ENCODE data around the gene SH3BP1.

The SH3BP1 gene

DNA sequence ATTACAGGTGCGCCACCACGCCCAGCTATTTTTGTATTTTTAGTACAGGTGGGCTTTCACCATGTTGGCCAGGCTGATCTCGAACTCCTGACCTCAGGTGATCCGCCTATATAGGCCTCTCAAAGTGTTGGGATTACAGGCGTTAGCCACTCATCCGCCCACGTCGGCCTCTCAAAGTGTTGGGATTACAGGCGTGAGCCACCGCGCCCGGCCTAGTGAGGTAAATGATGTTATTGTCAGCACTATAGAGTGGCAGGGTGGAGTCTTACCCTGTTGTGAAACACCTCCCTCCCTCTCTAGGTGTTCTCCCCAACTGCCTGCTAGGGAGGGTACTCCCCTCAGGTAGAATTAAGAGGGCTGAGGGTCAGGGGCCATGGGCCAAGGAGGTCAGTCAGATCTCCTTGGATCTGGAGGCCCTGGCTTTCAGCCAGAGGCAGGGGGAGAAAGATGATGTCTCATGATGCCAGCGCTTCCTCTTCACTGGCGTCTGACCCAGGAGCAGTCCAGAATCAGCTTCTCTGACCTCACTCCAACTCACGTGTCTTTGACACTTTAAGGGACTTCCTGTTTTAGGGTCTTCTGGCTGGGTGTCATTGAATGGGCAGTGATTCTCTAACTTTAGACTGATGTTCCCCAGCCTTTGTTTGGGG is 28.9 kb upstream of the SH3BP1 start:
- Histone ChIP-seq H3K27me3 (no peaks in the 10 kb centered on the region), H3K4me3 (peak overlapping the region; percentile 76 to 99 (median 88)), H3K27ac (peak overlapping the region; percentile 82 to 94 (median 90)), H3K4me1 (peaks cover 41 to 53% (median 47%) of the 10 kb centered on the region in 10 experiments), H3K36me3 (peaks cover 13 to 43% (median 34%) of the 10 kb centered on the region in 11 experiments), H3K4me2 (peak overlapping the region; percentile 89 to 99 (median 97)), H3K9me3 (replicated peaks in 1 of 11) (no peaks in the 10 kb centered on the region), H4K20me1 (peaks cover 0 to 30% (median 10%) of the 10 kb centered on the region in 11 experiments; a peak in 9 of 22 replicates), H3K9ac (peak overlapping the region; percentile 84 to 97 (median 93))
- TF ChIP-seq Cebpa-rat (IDR thresholded peaks at IDR 0.05), result no peak

DNA sequence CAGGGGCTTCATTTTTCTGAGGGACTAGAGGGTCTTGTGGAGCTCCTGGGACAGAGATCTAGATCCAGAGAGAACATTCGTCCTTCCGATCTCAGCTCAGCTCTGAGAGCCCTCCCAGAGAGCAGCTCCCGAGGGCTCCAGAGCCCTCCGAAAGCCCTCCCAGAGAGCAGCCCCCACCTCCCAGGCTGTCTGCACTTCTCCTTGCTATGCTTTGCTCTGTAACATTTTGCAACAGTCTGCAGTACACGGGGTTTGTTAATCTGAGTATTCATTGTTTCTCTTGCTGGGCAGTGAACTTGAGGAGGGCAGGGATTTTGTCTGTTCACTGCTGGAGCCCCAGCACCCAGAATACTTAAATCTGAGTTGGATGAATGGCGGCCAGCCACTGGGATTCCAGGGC is 28.3 kb upstream of the SH3BP1 start:
- H3K4me3 ChIP-seq, result peak overlapping the region in 3 of 10 experiments; percentile 76 to 94 (median 78); a peak in 5 of 20 replicates
- peak overlapping the region; percentile 82 to 94 (median 90); a peak in 21 of 22 replicates for H3K27ac ChIP-seq
- no peaks in the 10 kb centered on the region for H3K9me3 ChIP-seq (replicated peaks in 1 of 11)
- peak overlapping the region; percentile 89 to 99 (median 97) for H3K4me2 ChIP-seq
- H3K36me3 ChIP-seq, result peaks cover 18 to 49% (median 38%) of the 10 kb centered on the region in 11 experiments
- no peak for TF ChIP-seq Cebpa-rat (IDR thresholded peaks at IDR 0.05)
- H3K4me1 ChIP-seq, result peaks cover 38 to 47% (median 44%) of the 10 kb centered on the region in 10 experiments
- no peaks in the 10 kb centered on the region for H3K27me3 ChIP-seq
- H4K20me1 ChIP-seq, result peaks cover 0 to 32% (median 10%) of the 10 kb centered on the region in 11 experiments; a peak in 11 of 22 replicates
- H3K9ac ChIP-seq, result peak overlapping the region; percentile 12 to 97 (median 93); a peak in 18 of 22 replicates

DNA sequence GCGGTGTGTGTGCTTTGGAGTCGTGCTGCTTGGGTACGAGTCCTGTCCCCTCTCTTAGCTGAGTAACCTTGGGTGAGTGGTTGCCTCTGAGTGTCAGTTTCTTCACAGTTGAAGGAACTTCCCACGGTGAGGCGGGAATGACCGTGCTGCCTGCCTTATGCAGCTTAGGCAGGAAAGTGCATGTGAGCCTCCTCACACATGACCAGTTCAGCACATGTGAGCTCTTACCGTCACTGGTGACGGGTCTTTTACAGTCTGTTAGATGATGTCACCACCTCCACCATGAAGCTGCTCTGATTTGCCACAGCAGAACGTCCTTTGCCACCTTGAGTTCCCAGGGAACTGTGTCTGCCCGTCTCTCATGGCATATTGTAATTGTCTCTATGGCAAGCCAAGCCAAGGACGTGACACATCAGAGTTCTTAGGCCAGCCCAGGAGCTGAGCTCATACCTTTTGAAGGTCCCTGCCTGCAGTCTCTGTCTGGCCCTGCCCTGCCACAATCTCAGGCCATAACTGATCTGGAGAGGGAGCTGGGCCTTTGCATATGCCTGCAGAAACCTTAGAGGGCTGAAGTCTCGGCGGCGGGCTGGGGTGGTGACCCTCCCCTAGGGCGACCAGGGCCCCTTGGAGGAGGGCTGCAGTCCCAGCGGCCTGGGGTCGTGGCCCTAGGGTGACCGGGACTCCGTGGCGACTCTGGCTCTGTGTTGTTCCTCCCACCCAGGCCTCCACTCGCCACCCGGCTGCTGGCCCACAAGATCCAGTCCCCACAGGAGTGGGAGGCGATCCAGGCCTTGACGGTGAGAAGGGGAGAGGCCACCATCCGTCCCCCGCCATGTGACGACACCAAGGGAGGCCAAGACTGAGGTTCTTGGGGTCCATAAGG is 23.0 kb upstream of the SH3BP1 start:
- Histone ChIP-seq H3K9ac (peak overlapping the region in 2 of 11 experiments; percentile 11 to 24; a peak in 2 of 22 replicates), H3K27ac (peak overlapping the region in 1 of 11 experiments; percentile 20; a peak in 1 of 22 replicates), H3K4me3 (no peak overlapping the region), H4K20me1 (peaks cover 0 to 47% (median 9%) of the 10 kb centered on the region in 11 experiments; a peak in 10 of 22 replicates), H3K36me3 (peaks cover 70 to 94% (median 88%) of the 10 kb centered on the region in 11 experiments), H3K4me1 (peaks cover 3 to 19% (median 13%) of the 10 kb centered on the region in 10 experiments), H3K27me3 (no peaks in the 10 kb centered on the region), H3K9me3 (replicated peaks in 1 of 11) (no peaks in the 10 kb centered on the region), H3K4me2 (no peak overlapping the region)
- TF ChIP-seq Cebpa-rat (IDR thresholded peaks at IDR 0.05), result no peak

DNA sequence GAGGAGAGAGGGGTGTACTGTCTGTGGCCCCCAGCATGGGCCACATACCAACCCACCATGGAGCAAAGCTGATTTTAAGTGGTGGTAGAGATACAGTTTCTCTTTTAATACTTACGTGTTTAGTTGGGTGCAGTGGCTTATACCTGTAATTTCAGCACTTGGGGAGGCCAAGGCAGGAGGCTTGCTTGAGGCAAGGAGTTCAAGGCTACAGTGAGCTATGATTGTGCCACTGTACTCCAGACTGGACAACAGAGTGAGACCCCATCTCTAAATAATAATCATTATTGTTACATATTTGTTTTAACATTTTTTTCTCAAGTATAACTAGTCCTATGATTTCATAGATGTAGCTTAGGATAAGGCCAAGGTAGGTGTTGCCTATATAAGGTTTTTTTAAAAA is 22.0 kb upstream of the SH3BP1 start:
- Histone ChIP-seq H3K9me3 (replicated peaks in 1 of 11) (no peaks in the 10 kb centered on the region), H3K27me3 (no peaks in the 10 kb centered on the region), H3K9ac (peak overlapping the region in 1 of 11 experiments; percentile 2; a peak in 1 of 22 replicates), H3K4me3 (no peak overlapping the region), H3K4me2 (no peak overlapping the region), H3K36me3 (peaks cover 78 to 98% (median 95%) of the 10 kb centered on the region in 11 experiments), H3K27ac (no peak overlapping the region), H3K4me1 (peaks cover 0 to 17% (median 9%) of the 10 kb centered on the region in 10 experiments; a peak in 8 of 20 replicates), H4K20me1 (peaks cover 0 to 46% (median 9%) of the 10 kb centered on the region in 11 experiments; a peak in 8 of 22 replicates)
- no peak for TF ChIP-seq Cebpa-rat (IDR thresholded peaks at IDR 0.05)

DNA sequence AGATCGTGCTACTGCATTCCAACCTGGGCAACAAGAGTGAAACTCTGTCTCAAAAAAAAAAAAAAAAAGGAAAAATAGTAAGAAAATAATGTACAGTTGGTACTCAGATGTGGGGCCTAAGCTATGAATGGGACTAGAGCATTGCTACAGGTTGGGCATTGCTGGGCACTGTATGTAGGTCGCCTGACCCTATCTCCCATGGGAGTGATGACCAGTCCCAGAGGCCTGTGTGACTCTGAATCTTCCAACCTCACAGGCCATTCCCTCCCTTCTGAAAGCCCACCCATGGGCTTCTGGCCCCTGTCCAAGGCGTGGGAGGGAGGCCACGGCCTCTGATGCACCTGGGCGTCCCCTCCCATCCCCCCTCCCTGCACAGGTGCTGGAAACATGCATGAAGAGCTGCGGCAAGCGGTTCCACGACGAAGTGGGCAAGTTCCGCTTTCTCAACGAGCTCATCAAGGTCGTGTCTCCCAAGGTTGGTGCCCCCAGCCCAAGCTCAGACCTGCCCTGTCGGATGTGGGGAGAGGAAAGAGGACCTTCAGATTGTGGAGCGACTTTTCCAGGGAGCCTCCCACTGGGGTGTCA is 21.3 kb upstream of the SH3BP1 start:
- H3K36me3 ChIP-seq, result peaks cover 84 to 100% (median 98%) of the 10 kb centered on the region in 11 experiments
- no peaks in the 10 kb centered on the region for H3K9me3 ChIP-seq (replicated peaks in 1 of 11)
- H3K27ac ChIP-seq, result no peak overlapping the region
- no peaks in the 10 kb centered on the region for H3K27me3 ChIP-seq
- H3K4me2 ChIP-seq, result 0 out of 22 replicates have a peak overlapping the region, but pooled peaks of 1 of the 11 experiments have one; percentile 12
- H4K20me1 ChIP-seq, result peaks cover 0 to 53% (median 4%) of the 10 kb centered on the region in 11 experiments; a peak in 10 of 22 replicates
- peak overlapping the region in 1 of 11 experiments; percentile 17; a peak in 2 of 22 replicates for H3K9ac ChIP-seq
- peaks cover 2 to 13% (median 7%) of the 10 kb centered on the region in 10 experiments; a peak in 19 of 20 replicates for H3K4me1 ChIP-seq
- TF ChIP-seq Cebpa-rat (IDR thresholded peaks at IDR 0.05), result no peak
- no peak overlapping the region for H3K4me3 ChIP-seq

DNA sequence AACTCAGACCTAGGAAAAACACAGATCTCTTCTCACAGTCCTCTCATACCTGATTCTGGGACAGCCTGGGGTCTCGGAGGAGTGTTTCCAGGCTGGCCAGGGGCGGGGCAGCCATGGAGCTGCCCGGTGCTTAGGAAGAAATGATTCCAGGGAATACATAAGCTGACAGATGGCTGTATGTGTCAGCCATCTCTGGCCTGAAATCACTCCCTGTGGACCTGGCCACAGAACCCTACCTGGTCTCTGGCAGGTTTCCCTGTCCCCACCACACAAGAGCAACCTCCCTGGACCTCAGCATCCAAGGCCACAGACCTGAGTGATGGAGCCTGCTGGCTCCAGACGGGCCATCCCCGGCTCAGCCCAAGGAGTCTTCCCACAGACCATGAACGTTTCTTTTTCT is 20.8 kb upstream of the SH3BP1 start:
- peaks cover 0 to 54% (median 3%) of the 10 kb centered on the region in 11 experiments; a peak in 9 of 22 replicates for H4K20me1 ChIP-seq
- H3K4me3 ChIP-seq, result no peak overlapping the region
- H3K27ac ChIP-seq, result no peak overlapping the region
- H3K27me3 ChIP-seq, result no peaks in the 10 kb centered on the region
- TF ChIP-seq Cebpa-rat (IDR thresholded peaks at IDR 0.05), result no peak
- H3K4me1 ChIP-seq, result peaks cover 6 to 18% (median 9%) of the 10 kb centered on the region in 10 experiments
- peak overlapping the region in 1 of 11 experiments; percentile 17; a peak in 1 of 22 replicates for H3K9ac ChIP-seq
- peaks cover 86 to 98% (median 96%) of the 10 kb centered on the region in 11 experiments for H3K36me3 ChIP-seq
- H3K9me3 ChIP-seq (replicated peaks in 1 of 11), result no peaks in the 10 kb centered on the region
- no peak overlapping the region for H3K4me2 ChIP-seq

DNA sequence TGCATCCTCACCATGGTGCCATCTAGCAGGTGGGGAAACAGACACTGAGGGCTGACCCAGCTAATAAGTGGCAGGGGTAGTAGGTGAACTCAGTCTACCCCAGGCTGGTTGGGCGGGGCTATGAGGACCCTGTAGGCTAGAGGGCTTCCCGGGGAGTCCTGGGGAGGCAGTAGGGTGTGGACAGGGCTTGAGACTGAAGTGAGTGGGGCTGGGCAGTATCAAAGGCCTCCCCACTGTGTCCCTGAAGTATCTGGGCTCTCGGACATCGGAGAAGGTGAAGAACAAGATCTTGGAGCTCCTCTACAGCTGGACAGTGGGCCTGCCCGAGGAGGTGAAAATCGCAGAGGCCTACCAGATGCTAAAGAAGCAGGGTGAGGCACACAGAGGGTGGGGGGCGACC is 19.5 kb upstream of the SH3BP1 start:
- no peak overlapping the region for H3K4me3 ChIP-seq
- H3K9ac ChIP-seq, result peak overlapping the region in 4 of 11 experiments; percentile 18 to 35 (median 30); a peak in 5 of 22 replicates
- H3K4me1 ChIP-seq, result peaks cover 19 to 31% (median 22%) of the 10 kb centered on the region in 10 experiments
- no peak for TF ChIP-seq Cebpa-rat (IDR thresholded peaks at IDR 0.05)
- peaks cover 0 to 42% (median 0%) of the 10 kb centered on the region in 11 experiments; a peak in 8 of 22 replicates for H4K20me1 ChIP-seq
- peaks cover 80 to 97% (median 84%) of the 10 kb centered on the region in 11 experiments for H3K36me3 ChIP-seq
- H3K9me3 ChIP-seq (replicated peaks in 1 of 11), result no peaks in the 10 kb centered on the region
- H3K4me2 ChIP-seq, result no peak overlapping the region
- no peaks in the 10 kb centered on the region for H3K27me3 ChIP-seq
- H3K27ac ChIP-seq, result no peak overlapping the region

DNA sequence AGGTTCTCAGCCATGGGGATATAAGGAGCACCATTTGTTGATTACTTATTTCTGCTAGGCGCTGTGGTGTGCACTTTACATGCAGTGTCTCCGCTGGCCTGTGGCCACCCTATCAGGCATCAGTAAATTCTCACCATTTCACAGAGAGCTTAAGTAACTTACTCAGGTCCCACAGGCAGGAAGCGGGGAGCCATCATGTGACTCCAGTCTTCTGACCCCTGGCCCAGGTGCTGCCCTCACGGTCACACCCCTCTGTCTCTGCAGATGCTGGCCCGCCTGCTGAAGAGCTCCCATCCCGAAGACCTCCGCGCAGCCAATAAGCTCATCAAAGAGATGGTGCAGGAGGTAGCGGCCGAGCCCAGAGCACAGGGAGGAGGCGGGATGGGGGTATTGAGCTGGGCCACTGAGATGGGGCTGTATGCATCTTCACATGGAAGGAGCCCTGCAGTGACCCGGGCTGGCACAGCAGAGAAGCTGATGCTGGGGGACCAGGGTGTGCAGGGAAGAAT is 18.1 kb upstream of the SH3BP1 start:
- peaks cover 0 to 32% (median 0%) of the 10 kb centered on the region in 11 experiments; a peak in 7 of 22 replicates for H4K20me1 ChIP-seq
- H3K9ac ChIP-seq, result 0 out of 22 replicates have a peak overlapping the region, but pooled peaks of 1 of the 11 experiments have one; percentile 17
- H3K27me3 ChIP-seq, result no peaks in the 10 kb centered on the region
- H3K36me3 ChIP-seq, result peaks cover 68 to 92% (median 76%) of the 10 kb centered on the region in 11 experiments
- no peak for TF ChIP-seq Cebpa-rat (IDR thresholded peaks at IDR 0.05)
- peaks cover 33 to 45% (median 36%) of the 10 kb centered on the region in 10 experiments for H3K4me1 ChIP-seq
- no peak overlapping the region for H3K27ac ChIP-seq
- no peaks in the 10 kb centered on the region for H3K9me3 ChIP-seq (replicated peaks in 1 of 11)
- no peak overlapping the region for H3K4me3 ChIP-seq
- no peak overlapping the region for H3K4me2 ChIP-seq

All from BLaER1 treated with 17β-estradiol and CSF1 and Interleukin-3, amounts not matched to agents 10 nM and 100 nM (cell line).